ENCODE results near the gene GRM7. TPM values are rescaled to one million over a fixed set of nuclear protein-coding genes. Genes with fewer than 3 reads are reported as not detected.

The GRM7 gene
- total RNA-seq, 6 donors from 2014 or later: 0.46 to 8.6 TPM; not detected in 4

DNA sequence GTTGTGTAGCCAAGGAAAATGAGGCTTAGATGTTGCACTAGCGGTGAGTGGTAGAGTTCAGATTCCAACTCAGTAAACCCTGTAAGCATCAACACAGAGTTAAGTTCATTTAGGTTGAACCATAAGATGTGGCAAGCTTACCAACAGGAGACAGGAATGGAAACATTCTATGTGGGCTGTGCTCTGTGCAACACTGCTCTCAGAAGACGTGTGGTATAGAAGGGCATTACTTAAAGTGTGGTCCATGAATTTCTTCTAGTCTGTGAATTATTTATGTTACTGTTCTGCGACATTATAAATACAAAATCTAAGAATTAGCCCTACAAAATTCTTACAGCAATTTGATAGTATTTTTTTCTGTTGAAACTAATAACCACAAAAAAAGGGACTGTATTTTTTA is 213.3 kb downstream of the GRM7 start:
- DNase-seq (no peak), ATAC-seq (ENCODE audit: low FRiP score in 2 of 2) (no peak)
- Histone ChIP-seq H3K27me3 (no peaks in the 10 kb centered on the region), H3K4me3 (no peak overlapping the region), H3K27ac (no peak overlapping the region), H3K9me3 (no peaks in the 10 kb centered on the region), H3K36me3 (no peaks in the 10 kb centered on the region), H3K4me1 (no peaks in the 10 kb centered on the region)
- WGBS, 2 donors: 83 to 85% methylated on average over 3 of the region's 3 CpGs
- no peak for TF ChIP-seq POLR2A (IDR thresholded peaks at IDR 0.05)
- TF ChIP-seq, protein P1, sequence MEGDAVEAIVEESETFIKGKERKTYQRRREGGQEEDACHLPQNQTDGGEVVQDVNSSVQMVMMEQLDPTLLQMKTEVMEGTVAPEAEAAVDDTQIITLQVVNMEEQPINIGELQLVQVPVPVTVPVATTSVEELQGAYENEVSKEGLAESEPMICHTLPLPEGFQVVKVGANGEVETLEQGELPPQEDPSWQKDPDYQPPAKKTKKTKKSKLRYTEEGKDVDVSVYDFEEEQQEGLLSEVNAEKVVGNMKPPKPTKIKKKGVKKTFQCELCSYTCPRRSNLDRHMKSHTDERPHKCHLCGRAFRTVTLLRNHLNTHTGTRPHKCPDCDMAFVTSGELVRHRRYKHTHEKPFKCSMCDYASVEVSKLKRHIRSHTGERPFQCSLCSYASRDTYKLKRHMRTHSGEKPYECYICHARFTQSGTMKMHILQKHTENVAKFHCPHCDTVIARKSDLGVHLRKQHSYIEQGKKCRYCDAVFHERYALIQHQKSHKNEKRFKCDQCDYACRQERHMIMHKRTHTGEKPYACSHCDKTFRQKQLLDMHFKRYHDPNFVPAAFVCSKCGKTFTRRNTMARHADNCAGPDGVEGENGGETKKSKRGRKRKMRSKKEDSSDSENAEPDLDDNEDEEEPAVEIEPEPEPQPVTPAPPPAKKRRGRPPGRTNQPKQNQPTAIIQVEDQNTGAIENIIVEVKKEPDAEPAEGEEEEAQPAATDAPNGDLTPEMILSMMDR (IDR thresholded peaks at IDR 0.05): no peak
- no peak for TF ChIP-seq POLR2AphosphoS5 (IDR thresholded peaks at IDR 0.05)
- TF ChIP-seq EP300 (IDR thresholded peaks at IDR 0.05): no peak

DNA sequence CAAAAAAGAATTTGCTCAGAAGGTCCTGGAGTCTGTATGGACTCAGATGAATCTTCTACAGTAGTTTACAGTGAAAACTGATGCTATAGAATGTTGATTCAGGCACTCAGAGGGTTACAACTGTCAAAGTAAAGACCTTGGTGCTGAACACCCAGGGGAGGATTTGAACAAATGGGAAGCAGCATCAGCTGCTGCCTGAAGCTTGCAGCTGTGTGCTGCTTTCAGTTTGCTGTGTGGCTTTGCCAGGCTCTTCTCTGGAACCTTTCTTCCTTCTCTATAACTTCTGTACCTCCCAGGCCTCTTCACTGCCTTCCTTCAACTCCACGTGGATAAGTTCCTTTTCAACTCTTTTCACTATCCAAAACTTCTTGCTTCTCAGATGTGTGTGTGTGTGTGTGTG is 214.2 kb downstream of the GRM7 start:
- WGBS, 2 donors: 33 to 36% methylated on average over 1 of the region's 1 CpG
- TF ChIP-seq, protein P1 (IDR thresholded peaks at IDR 0.05): no peak
- no peaks in the 10 kb centered on the region for H3K4me1 ChIP-seq
- ATAC-seq (ENCODE audit: low FRiP score in 2 of 2) (no peak), DNase-seq (no peak)
- H3K27ac ChIP-seq: no peak overlapping the region
- H3K27me3 ChIP-seq: no peaks in the 10 kb centered on the region
- no peaks in the 10 kb centered on the region for H3K9me3 ChIP-seq
- H3K4me3 ChIP-seq: no peak overlapping the region
- H3K36me3 ChIP-seq: no peaks in the 10 kb centered on the region

DNA sequence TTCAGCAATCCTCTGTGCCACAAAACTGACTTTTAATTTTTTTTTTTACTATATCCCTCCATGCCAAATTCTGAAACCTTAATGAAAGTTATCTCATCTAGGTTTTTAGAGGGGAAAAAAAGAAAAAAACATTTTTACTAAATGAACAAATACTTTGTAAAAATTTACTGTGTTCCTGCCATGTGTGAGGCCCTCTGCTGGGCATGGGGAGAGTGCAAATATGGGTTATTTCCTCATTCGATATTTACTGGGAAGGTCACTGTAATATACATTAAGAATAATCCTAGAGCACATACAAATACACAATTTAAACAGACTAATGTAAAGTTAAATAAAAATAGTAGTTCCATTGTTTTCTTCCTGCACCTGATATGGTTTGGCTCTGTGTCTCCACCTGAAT is 215.0 kb downstream of the GRM7 start:
- Histone ChIP-seq H3K36me3 (no peaks in the 10 kb centered on the region), H3K27me3 (no peaks in the 10 kb centered on the region), H3K4me1 (no peaks in the 10 kb centered on the region), H3K9me3 (no peaks in the 10 kb centered on the region), H3K4me3 (no peak overlapping the region), H3K27ac (no peak overlapping the region)
- TF ChIP-seq, protein P1 (IDR thresholded peaks at IDR 0.05): no peak
- TF ChIP-seq POLR2AphosphoS5 (IDR thresholded peaks at IDR 0.05) (no peak), EP300 (IDR thresholded peaks at IDR 0.05) (no peak), POLR2A (IDR thresholded peaks at IDR 0.05) (no peak)
- DNase-seq (no peak), ATAC-seq (ENCODE audit: low FRiP score in 2 of 2) (no peak)
- 67 to 69% methylated on average over 1 of the region's 1 CpG for WGBS, 2 donors

DNA sequence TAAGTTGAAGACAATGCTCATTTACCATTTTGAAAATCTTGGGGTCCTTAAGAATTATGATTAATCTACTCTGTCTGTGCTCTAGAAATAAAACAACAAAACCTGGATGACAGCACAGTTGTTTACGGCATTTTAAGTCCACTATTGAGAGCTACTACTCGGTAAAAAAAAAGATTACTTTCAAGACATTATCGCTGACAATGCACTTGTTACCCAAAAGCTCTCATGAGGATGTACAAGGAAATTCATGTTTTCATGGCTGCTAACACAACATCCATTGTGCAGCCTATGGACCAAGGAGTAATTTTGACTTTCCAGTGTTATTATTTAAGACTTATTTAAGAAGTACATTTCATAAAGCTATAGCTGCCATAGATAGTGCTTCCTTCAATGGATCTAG is 221.3 kb downstream of the GRM7 start:
- TF ChIP-seq POLR2AphosphoS5 (IDR thresholded peaks at IDR 0.05): no peak
- TF ChIP-seq, protein P1 (IDR thresholded peaks at IDR 0.05): no peak
- no peak for TF ChIP-seq POLR2A (IDR thresholded peaks at IDR 0.05)
- no peak for TF ChIP-seq EP300 (IDR thresholded peaks at IDR 0.05)
- no peak overlapping the region for H3K27ac ChIP-seq
- 89 to 99% methylated on average over 3 of the region's 3 CpGs for WGBS, 2 donors
- H3K27me3 ChIP-seq: no peaks in the 10 kb centered on the region
- no peaks in the 10 kb centered on the region for H3K4me1 ChIP-seq
- ATAC-seq (ENCODE audit: low FRiP score in 2 of 2) (no peak), DNase-seq (no peak)
- H3K9me3 ChIP-seq: no peaks in the 10 kb centered on the region
- no peak overlapping the region for H3K4me3 ChIP-seq
- H3K36me3 ChIP-seq: no peaks in the 10 kb centered on the region

DNA sequence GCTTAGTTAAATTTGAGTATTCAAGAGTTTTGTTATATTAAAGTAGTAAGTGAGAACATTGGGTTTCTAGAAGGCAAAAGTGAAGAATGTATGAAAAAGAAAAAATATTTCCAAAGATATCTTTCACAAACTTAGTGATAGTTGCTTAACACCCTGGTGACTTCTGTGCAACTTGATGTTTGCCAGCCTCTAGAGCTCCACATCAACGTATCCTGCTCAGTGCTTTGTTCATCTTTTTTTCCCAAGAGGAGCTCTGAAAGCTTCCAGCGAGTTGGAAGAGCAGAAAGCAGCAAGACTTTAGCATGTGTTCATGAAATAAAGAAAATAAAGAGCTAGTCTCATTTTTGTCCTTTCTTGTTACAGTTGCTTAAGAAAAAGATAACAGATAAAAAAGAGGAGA is 225.5 kb downstream of the GRM7 start:
- TF ChIP-seq POLR2A (IDR thresholded peaks at IDR 0.05) (no peak), EP300 (IDR thresholded peaks at IDR 0.05) (no peak), POLR2AphosphoS5 (IDR thresholded peaks at IDR 0.05) (no peak)
- TF ChIP-seq, protein P1 (IDR thresholded peaks at IDR 0.05): no peak
- 65 to 68% methylated on average over 2 of the region's 2 CpGs for WGBS, 2 donors
- no peaks in the 10 kb centered on the region for H3K36me3 ChIP-seq
- no peak overlapping the region for H3K4me3 ChIP-seq
- no peaks in the 10 kb centered on the region for H3K9me3 ChIP-seq
- H3K27me3 ChIP-seq: no peaks in the 10 kb centered on the region
- no peak for DNase-seq
- no peaks in the 10 kb centered on the region for H3K4me1 ChIP-seq
- ATAC-seq (ENCODE audit: low FRiP score in 2 of 2): no peak
- H3K27ac ChIP-seq: no peak overlapping the region
